HCT116 (cell line): ENCODE data around the gene CDH1. TPM values are rescaled to one million over a fixed set of nuclear protein-coding genes. Genes with fewer than 3 reads are reported as not detected.

Experiments
- ATAC-seq: fragments of 200-7000 bp; cut with Tn5 transposase; 2 replicates; pipeline ENCODE4 v1.9.1; 2020; ENCODE audit warnings: mild to moderate bottlenecking, moderate library complexity
- BruUV-seq: library from RNA; stranded (reverse); fragments of 400-500 nt; replicated peaks from 2 replicates; lab custom pipeline; 2021; lab: Mats Ljungman, UMichigan
- CTCF ChIA-PET: fragments of 300-600 bp; sonication (Branson Sonifier 250); formaldehyde crosslinking; loops from one replicate; lab custom pipeline; 2021; ENCODE audit warnings: antibody characterized with exemption; lab: Charles Lee
- POLR2A ChIA-PET: fragments of 300-600, 350-600 bp; sonication (Branson Sonifier 250); formaldehyde crosslinking; loops from one replicate; lab custom pipeline; 2021; ENCODE audit warnings: antibody characterized with exemption; lab: Charles Lee
- RAD21 ChIA-PET, 2 experiments: fragments of 300-600 bp; sonication (Branson Sonifier 250); formaldehyde crosslinking; loops; one replicate each; lab custom pipeline; 2023; ENCODE audit warnings: low total read pairs in 2 of 2; ENCODE audit not compliant: uncharacterized antibody in 2 of 2, unreplicated experiment in 2 of 2, low non-redundant PET in 1 of 2; lab: Charles Lee
- DNase-seq: peaks from one replicate; pipeline ENCODE4 v3.0.0-alpha.2; 2010; ENCODE audit warnings: low read depth, low spot score
- H2AFZ ChIP-seq: fragments of 200-600 bp; shearing (Covaris generic), sonication (generic); 2 replicates; pipeline ENCODE4 v1.6.1; 2017; ENCODE audit warnings: low read depth, mixed run types, mixed read lengths, antibody characterized with exemption, low read length; ENCODE audit not compliant: poor library complexity, severe bottlenecking
- H3K27ac ChIP-seq: 2 replicates; pipeline ENCODE4 v1.5.1; 2012; ENCODE audit warnings: low read depth, low read length
- H3K27me3 ChIP-seq: fragments of 200-600 bp; sonication (generic); 2 replicates; pipeline ENCODE4 v1.6.1; 2016; ENCODE audit warnings: mixed run types, low read length, mixed read lengths; ENCODE audit not compliant: insufficient read depth
- H3K36me3 ChIP-seq, 2 experiments: fragments of 200-500 bp in 1 of 2; fragments of 200-600 bp in 1 of 2; sonication (Bioruptor generic) in 1 of 2; sonication (generic) in 1 of 2; 2 replicates each; pipeline versions ENCODE4 v1.5.1 to v1.6.1; 2014 to 2016; ENCODE audit warnings: low read length in 2 of 2, inconsistent platforms in 1 of 2, mixed read lengths in 1 of 2, mixed run types in 1 of 2; ENCODE audit not compliant: insufficient read depth in 2 of 2, control insufficient read depth in 1 of 2
- H3K4me1 ChIP-seq, 2 experiments: fragments of 200-600 bp in 1 of 2; sonication (generic) in 1 of 2; 2 replicates each; pipeline versions ENCODE4 v1.5.1 to v1.6.1; 2012 to 2017; ENCODE audit warnings: low read length in 2 of 2, inconsistent platforms in 1 of 2, mild to moderate bottlenecking in 1 of 2, mixed read lengths in 1 of 2, mixed run types in 1 of 2, moderate library complexity in 1 of 2; ENCODE audit not compliant: insufficient read depth in 2 of 2, control insufficient read depth in 1 of 2
- H3K4me2 ChIP-seq: fragments of 200-600 bp; sonication (generic); 2 replicates; pipeline ENCODE4 v1.6.1; 2017; ENCODE audit warnings: mixed run types, low read length, mixed read lengths
- H3K4me3 ChIP-seq, 2 experiments: fragments of 200-600 bp in 1 of 2; sonication (generic) in 1 of 2; replicated peaks in 1 of 2; 2 replicates each; pipeline ENCODE4 v1.5.1; 2011 to 2016; ENCODE audit warnings: low read length in 2 of 2, control low read depth in 1 of 2, low read depth in 1 of 2, mild to moderate bottlenecking in 1 of 2, mixed read lengths in 1 of 2, mixed run types in 1 of 2
- H3K79me2 ChIP-seq: fragments of 200-600 bp; sonication (generic); 2 replicates; pipeline ENCODE4 v1.6.1; 2017; ENCODE audit warnings: mild to moderate bottlenecking, mixed run types, low read length, moderate library complexity, mixed read lengths; ENCODE audit not compliant: insufficient read depth
- H3K9ac ChIP-seq: fragments of 200-600 bp; sonication (generic); 2 replicates; pipeline ENCODE4 v1.6.1; 2016; ENCODE audit warnings: low read length, mixed read lengths
- H3K9me2 ChIP-seq: fragments of 200-600 bp; sonication (generic), shearing (Covaris generic); 2 replicates; pipeline ENCODE4 v1.6.1; 2017; ENCODE audit warnings: mixed run types, mild to moderate bottlenecking, moderate library complexity; ENCODE audit not compliant: insufficient read depth
- H3K9me3 ChIP-seq, 2 experiments: fragments of 200-500 bp in 1 of 2; fragments of 200-600 bp in 1 of 2; sonication (Bioruptor generic) in 1 of 2; sonication (generic) in 1 of 2; 2 replicates each; pipeline ENCODE4 v1.6.1; 2014 to 2017; ENCODE audit warnings: low read length in 2 of 2, mixed read lengths in 2 of 2, inconsistent platforms in 1 of 2, low read depth in 1 of 2, mild to moderate bottlenecking in 1 of 2, mixed run types in 1 of 2, moderate library complexity in 1 of 2; ENCODE audit not compliant: control insufficient read depth in 1 of 2, insufficient read depth in 1 of 2
- H4K20me1 ChIP-seq: fragments of 200-600 bp; sonication (generic), shearing (Covaris generic); 2 replicates; pipeline ENCODE4 v1.6.1; 2017; ENCODE audit warnings: mixed run types, mild to moderate bottlenecking, moderate library complexity; ENCODE audit not compliant: insufficient read depth
- ATF3 ChIP-seq: IDR thresholded peaks from 2 replicates; pipeline ENCODE4 v1.6.1; 2012
- CEBPB ChIP-seq: IDR thresholded peaks from 2 replicates; pipeline ENCODE4 v1.6.1; 2012; ENCODE audit warnings: low read depth
- ELF1 ChIP-seq: IDR thresholded peaks from 2 replicates; pipeline ENCODE4 v1.6.1; 2012; ENCODE audit warnings: low read depth, borderline replicate concordance
- EZH2 ChIP-seq: fragments of 200-600 bp; sonication (generic); IDR thresholded peaks from 2 replicates; pipeline ENCODE4 v1.6.1; 2017; ENCODE audit warnings: antibody characterized with exemption, mixed run types
- MAX ChIP-seq: IDR thresholded peaks from 2 replicates; pipeline ENCODE4 v1.6.1; 2012
- POLR2AphosphoS5 ChIP-seq: IDR thresholded peaks from 2 replicates; pipeline ENCODE4 v1.6.1; 2011; ENCODE audit warnings: mild to moderate bottlenecking, low read depth, low read length, moderate library complexity
- REST ChIP-seq: IDR thresholded peaks from 2 replicates; pipeline ENCODE4 v1.6.1; 2012; ENCODE audit warnings: low read depth
- SIN3A ChIP-seq: IDR thresholded peaks from 2 replicates; pipeline ENCODE4 v1.6.1; 2012; ENCODE audit warnings: low read depth
- TCF7L2 ChIP-seq: IDR thresholded peaks from 2 replicates; pipeline ENCODE4 v1.7.0; 2011; ENCODE audit warnings: borderline replicate concordance, inconsistent platforms; ENCODE audit not compliant: insufficient read depth, insufficient read length; ENCODE audit errors: extremely low read depth
- YY1 ChIP-seq: IDR thresholded peaks from 2 replicates; pipeline ENCODE4 v1.6.1; 2011; ENCODE audit warnings: low read length, low read depth, moderate library complexity, mild to moderate bottlenecking; ENCODE audit not compliant: insufficient replicate concordance; ENCODE audit errors: extremely low read depth
- intact Hi-C: fragments of 100-400 bp; cut with micrococcal nuclease; formaldehyde crosslinking; loops from 2 replicates; pipeline ENCODE4 v1.10.0; 2022
- total RNA-seq: library from RNA; stranded (reverse); gene quantifications from one replicate; pipeline ENCODE4 v1.2.1, GENCODE V29; 2021; ENCODE audit not compliant: unreplicated experiment

CDH1 gene
- total RNA-seq, 1 experiment from 2014 or later: 73.2 TPM

- Histone ChIP-seq H3K4me1 (no peaks in the 10 kb centered on the region; a peak in 1 of 4 replicates), H3K9me2 (no peaks in the 10 kb centered on the region), H3K4me3 (no peak overlapping the region), H3K36me3 (peaks cover 11 to 29% of the 10 kb centered on the region in 2 experiments), H3K79me2 (no peaks in the 10 kb centered on the region), H3K9me3 (no peaks in the 10 kb centered on the region), H3K27me3 (no peaks in the 10 kb centered on the region), H3K27ac (no peak overlapping the region), H3K4me2 (no peak overlapping the region)
- intact Hi-C loops: no loop called here
- CTCF ChIA-PET: interaction anchor here (1.4 to 1.6 kb wide), 2 partner anchors 9 to 243 kb away, joined by 3 read pairs; no protein-coding TSS in a partner anchor
- POLR2A ChIA-PET: no interaction called here
- DNase-seq (no peak), ATAC-seq (no peak)
- no TSS peak for BruUV-seq
- TF ChIP-seq ATF3 (no peak), MAX (no peak), ELF1 (no peak), CEBPB (no peak), YY1 (no peak), POLR2AphosphoS5 (no peak), REST (no peak), SIN3A (no peak), TCF7L2 (no peak), EZH2 (no peak)
- TF ChIP-seq, all 23 proteins: peak for 0
- RAD21 ChIA-PET: no interaction called here
- H3K9ac ChIP-seq: no peak overlapping the region
- no peak overlapping the region for H2AFZ ChIP-seq
- H4K20me1 ChIP-seq: no peaks in the 10 kb centered on the region
Observed at GRCh38 chr16:68833251-68833650, 96.2 kb downstream of the CDH1 start.
